ENCODE measurements around the gene MIOS. TPM values are rescaled to one million over a fixed set of nuclear protein-coding genes. Genes with fewer than 3 reads are reported as not detected.

MIOS gene
- total RNA-seq, 1 experiment from 2014 or later, result 41.3 TPM

DNA sequence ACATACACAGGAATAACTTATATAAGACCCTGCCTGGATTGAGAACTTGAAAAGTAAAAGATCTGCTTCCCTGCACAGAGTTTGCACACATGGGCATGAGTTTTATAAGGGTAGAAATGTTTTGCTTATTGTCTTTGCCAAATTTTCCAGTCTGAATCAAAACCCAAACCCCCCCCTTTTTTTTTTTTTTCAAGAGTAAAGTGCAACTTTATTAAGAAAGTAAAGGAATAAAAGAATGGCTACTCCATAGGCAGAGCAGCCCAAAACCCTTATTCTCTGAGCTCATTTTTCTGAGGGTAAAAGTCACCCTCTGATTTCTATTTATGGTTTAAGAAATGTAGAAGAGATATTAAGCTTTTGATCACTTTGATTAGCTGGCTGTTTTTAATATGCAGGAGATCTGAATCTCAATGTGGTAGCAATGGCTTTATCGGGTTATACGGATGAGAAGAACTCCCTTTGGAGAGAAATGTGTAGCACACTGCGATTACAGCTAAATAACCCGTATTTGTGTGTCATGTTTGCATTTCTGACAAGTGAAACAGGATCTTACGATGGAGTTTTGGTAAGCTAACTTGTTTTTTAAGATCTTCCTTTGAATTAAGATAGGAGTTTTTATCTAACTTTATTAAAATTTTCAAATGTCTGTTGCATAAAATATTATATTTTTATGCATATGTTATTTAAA lies 18.7 kb downstream of the MIOS start:
- Mint-ChIP-seq H3K36me3 (peaks cover 6% of the 10 kb centered on the region), H3K27ac (no peak overlapping the region), H3K9me3 (no peaks in the 10 kb centered on the region), H3K27me3 (ENCODE audit: low read depth) (no peaks in the 10 kb centered on the region), H3K4me1 (peaks cover 10% of the 10 kb centered on the region), H3K4me3 (no peak overlapping the region)
- DNase-seq (ENCODE audit: low spot score) (no peak), ATAC-seq (no peak)
- POLR2A ChIA-PET, result no interaction called here
- CTCF ChIA-PET, result interaction anchor here (1.1 kb wide), 1 partner anchor 161 kb away, joined by 3 read pairs; no protein-coding TSS in a partner anchor
- TF ChIP-seq JUN (CRISPR knock-in tag; IDR thresholded peaks at IDR 0.05) (no peak), ZNF263 (CRISPR knock-in tag; IDR thresholded peaks at IDR 0.05; ENCODE audit: low read depth) (no peak), ELF4 (CRISPR knock-in tag; IDR thresholded peaks at IDR 0.05; ENCODE audit: low read depth) (no peak), GABPB1 (CRISPR knock-in tag; IDR thresholded peaks at IDR 0.05) (no peak), CBFB (CRISPR knock-in tag; IDR thresholded peaks at IDR 0.05; ENCODE audit: low read depth) (no peak)

DNA sequence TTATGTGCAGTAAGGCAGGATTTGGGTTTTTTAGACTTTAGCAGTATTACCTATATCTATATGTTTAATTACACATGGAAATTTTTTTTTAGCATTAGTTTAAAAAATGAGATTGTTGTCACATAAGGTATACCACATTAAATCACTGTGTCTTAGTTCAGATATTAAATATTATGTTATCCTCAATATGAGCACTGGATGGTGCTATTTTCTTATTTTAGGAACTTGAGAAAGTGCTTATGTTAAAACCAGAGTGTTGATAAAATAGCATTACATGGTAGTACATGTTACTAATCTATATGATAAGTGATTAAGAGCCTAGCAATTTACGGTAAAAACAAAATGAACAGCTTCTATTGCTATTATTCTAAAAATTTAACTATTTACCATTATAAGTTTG lies 28.8 kb downstream of the MIOS start:
- no peak for DNase-seq (ENCODE audit: low spot score)
- H3K4me1 Mint-ChIP-seq, result 0 out of 2 replicates have a peak, but pooled peaks cover 2% of the 10 kb centered on the region
- H3K36me3 Mint-ChIP-seq, result peaks cover 70% of the 10 kb centered on the region
- CTCF ChIA-PET, result no interaction called here
- no peak for ATAC-seq
- no peak overlapping the region for H3K4me3 Mint-ChIP-seq
- TF ChIP-seq, protein P1, sequence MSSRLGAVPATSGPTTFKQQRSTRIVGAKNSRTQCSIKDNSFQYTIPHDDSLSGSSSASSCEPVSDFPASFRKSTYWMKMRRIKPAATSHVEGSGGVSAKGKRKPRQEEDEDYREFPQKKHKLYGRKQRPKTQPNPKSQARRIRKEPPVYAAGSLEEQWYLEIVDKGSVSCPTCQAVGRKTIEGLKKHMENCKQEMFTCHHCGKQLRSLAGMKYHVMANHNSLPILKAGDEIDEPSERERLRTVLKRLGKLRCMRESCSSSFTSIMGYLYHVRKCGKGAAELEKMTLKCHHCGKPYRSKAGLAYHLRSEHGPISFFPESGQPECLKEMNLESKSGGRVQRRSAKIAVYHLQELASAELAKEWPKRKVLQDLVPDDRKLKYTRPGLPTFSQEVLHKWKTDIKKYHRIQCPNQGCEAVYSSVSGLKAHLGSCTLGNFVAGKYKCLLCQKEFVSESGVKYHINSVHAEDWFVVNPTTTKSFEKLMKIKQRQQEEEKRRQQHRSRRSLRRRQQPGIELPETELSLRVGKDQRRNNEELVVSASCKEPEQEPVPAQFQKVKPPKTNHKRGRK (CRISPR knock-in tag; IDR thresholded peaks at IDR 0.05; ENCODE audit: borderline replicate concordance), result no peak
- TF ChIP-seq GTF2I (CRISPR knock-in tag; conservative IDR thresholded peaks at IDR 0.05) (no peak), E2F5 (CRISPR knock-in tag; IDR thresholded peaks at IDR 0.05) (no peak), ETV6 (CRISPR knock-in tag; IDR thresholded peaks at IDR 0.05) (no peak), NFYB (CRISPR knock-in tag; conservative IDR thresholded peaks at IDR 0.05; ENCODE audit: low read depth) (no peak), ZNF232 (CRISPR knock-in tag; IDR thresholded peaks at IDR 0.05) (no peak), E2F4 (CRISPR knock-in tag; IDR thresholded peaks at IDR 0.05; ENCODE audit: borderline replicate concordance, low read depth) (no peak), CREB1 (CRISPR knock-in tag; IDR thresholded peaks at IDR 0.05) (no peak), TEAD4 (CRISPR knock-in tag; IDR thresholded peaks at IDR 0.05) (no peak), GRHL2 (CRISPR knock-in tag; IDR thresholded peaks at IDR 0.05; ENCODE audit: insufficient replicate concordance, severe bottlenecking) (no peak), NR2C2 (CRISPR knock-in tag; IDR thresholded peaks at IDR 0.05) (no peak), PRDM15 (CRISPR knock-in tag; IDR thresholded peaks at IDR 0.05) (no peak), ATF1 (CRISPR knock-in tag; IDR thresholded peaks at IDR 0.05) (no peak), SMAD3 (CRISPR knock-in tag; IDR thresholded peaks at IDR 0.05; ENCODE audit: borderline replicate concordance) (no peak), ELF4 (CRISPR knock-in tag; IDR thresholded peaks at IDR 0.05; ENCODE audit: low read depth) (no peak)
- TF ChIP-seq, protein P2, sequence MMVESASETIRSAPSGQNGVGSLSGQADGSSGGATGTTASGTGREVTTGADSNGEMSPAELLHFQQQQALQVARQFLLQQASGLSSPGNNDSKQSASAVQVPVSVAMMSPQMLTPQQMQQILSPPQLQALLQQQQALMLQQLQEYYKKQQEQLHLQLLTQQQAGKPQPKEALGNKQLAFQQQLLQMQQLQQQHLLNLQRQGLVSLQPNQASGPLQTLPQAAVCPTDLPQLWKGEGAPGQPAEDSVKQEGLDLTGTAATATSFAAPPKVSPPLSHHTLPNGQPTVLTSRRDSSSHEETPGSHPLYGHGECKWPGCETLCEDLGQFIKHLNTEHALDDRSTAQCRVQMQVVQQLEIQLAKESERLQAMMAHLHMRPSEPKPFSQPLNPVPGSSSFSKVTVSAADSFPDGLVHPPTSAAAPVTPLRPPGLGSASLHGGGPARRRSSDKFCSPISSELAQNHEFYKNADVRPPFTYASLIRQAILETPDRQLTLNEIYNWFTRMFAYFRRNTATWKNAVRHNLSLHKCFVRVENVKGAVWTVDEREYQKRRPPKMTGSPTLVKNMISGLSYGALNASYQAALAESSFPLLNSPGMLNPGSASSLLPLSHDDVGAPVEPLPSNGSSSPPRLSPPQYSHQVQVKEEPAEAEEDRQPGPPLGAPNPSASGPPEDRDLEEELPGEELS (CRISPR knock-in tag; IDR thresholded peaks at IDR 0.05), result no peak
- TF ChIP-seq, protein P3, sequence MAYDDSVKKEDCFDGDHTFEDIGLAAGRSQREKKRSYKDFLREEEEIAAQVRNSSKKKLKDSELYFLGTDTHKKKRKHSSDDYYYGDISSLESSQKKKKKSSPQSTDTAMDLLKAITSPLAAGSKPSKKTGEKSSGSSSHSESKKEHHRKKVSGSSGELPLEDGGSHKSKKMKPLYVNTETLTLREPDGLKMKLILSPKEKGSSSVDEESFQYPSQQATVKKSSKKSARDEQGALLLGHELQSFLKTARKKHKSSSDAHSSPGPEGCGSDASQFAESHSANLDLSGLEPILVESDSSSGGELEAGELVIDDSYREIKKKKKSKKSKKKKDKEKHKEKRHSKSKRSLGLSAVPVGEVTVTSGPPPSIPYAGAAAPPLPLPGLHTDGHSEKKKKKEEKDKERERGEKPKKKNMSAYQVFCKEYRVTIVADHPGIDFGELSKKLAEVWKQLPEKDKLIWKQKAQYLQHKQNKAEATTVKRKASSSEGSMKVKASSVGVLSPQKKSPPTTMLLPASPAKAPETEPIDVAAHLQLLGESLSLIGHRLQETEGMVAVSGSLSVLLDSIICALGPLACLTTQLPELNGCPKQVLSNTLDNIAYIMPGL (CRISPR knock-in tag; IDR thresholded peaks at IDR 0.05), result no peak
- TF ChIP-seq, protein P4, sequence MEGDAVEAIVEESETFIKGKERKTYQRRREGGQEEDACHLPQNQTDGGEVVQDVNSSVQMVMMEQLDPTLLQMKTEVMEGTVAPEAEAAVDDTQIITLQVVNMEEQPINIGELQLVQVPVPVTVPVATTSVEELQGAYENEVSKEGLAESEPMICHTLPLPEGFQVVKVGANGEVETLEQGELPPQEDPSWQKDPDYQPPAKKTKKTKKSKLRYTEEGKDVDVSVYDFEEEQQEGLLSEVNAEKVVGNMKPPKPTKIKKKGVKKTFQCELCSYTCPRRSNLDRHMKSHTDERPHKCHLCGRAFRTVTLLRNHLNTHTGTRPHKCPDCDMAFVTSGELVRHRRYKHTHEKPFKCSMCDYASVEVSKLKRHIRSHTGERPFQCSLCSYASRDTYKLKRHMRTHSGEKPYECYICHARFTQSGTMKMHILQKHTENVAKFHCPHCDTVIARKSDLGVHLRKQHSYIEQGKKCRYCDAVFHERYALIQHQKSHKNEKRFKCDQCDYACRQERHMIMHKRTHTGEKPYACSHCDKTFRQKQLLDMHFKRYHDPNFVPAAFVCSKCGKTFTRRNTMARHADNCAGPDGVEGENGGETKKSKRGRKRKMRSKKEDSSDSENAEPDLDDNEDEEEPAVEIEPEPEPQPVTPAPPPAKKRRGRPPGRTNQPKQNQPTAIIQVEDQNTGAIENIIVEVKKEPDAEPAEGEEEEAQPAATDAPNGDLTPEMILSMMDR (IDR thresholded peaks at IDR 0.05), result no peak
- peaks cover 28% of the 10 kb centered on the region for H3K9me3 Mint-ChIP-seq
- no peaks in the 10 kb centered on the region for H3K27me3 Mint-ChIP-seq (ENCODE audit: low read depth)
- POLR2A ChIA-PET, result no interaction called here
- no peak overlapping the region for H3K27ac Mint-ChIP-seq

Measured in WTC11 (cell line).